MM.1S (cell line): ENCODE measurements around the gene CACNA1C.

Experiments
- DNase-seq: peaks from one replicate; pipeline ENCODE4 v3.0.0-alpha.2; 2015
- H2AFZ ChIP-seq: fragments of 300-600 bp; sonication (generic); 2 replicates; pipeline ENCODE4 v1.6.0; 2016; ENCODE audit warnings: antibody characterized with exemption, low read length
- H3F3A ChIP-seq: fragments of 300-600 bp; sonication (generic); 2 replicates; pipeline ENCODE4 v1.6.1; 2016; ENCODE audit warnings: mild to moderate bottlenecking, antibody characterized with exemption, low read length, moderate library complexity, mixed read lengths; ENCODE audit not compliant: insufficient read depth
- H3K27ac ChIP-seq: fragments of 300-600 bp; sonication (generic); 2 replicates; pipeline ENCODE4 v1.5.1; 2016; ENCODE audit warnings: mild to moderate bottlenecking, low read length
- H3K27me3 ChIP-seq: fragments of 300-600 bp; sonication (generic); replicated peaks from 2 replicates; pipeline ENCODE4 v1.6.0; 2016; ENCODE audit warnings: low read length; ENCODE audit not compliant: insufficient read depth
- H3K36me3 ChIP-seq: fragments of 300-600 bp; sonication (generic); replicated peaks from 2 replicates; pipeline ENCODE4 v1.6.1; 2016; ENCODE audit warnings: mild to moderate bottlenecking, low read length, mixed read lengths; ENCODE audit not compliant: insufficient read depth
- H3K4me1 ChIP-seq: fragments of 300-600 bp; sonication (generic); 2 replicates; pipeline ENCODE4 v1.6.1; 2016; ENCODE audit warnings: low read length, mixed read lengths
- H3K4me2 ChIP-seq: fragments of 300-600 bp; sonication (generic); 2 replicates; pipeline ENCODE4 v1.6.0; 2016; ENCODE audit warnings: low read depth, low read length
- H3K4me3 ChIP-seq: fragments of 300-600 bp; sonication (generic); 2 replicates; pipeline ENCODE4 v1.5.1; 2016; ENCODE audit warnings: low read length, mixed read lengths
- H3K79me2 ChIP-seq: fragments of 300-600 bp; sonication (generic); 2 replicates; pipeline ENCODE4 v1.6.1; 2016; ENCODE audit warnings: mixed run types, low read length, mixed read lengths
- H3K9ac ChIP-seq: fragments of 300-600 bp; sonication (generic); 2 replicates; pipeline ENCODE4 v1.6.1; 2016; ENCODE audit warnings: low read length, mixed read lengths
- H3K9me2 ChIP-seq: fragments of 300-600 bp; sonication (generic); replicated peaks from 2 replicates; pipeline ENCODE4 v1.6.1; 2016; ENCODE audit warnings: mild to moderate bottlenecking, low read length, mixed read lengths; ENCODE audit not compliant: insufficient read depth
- H3K9me3 ChIP-seq: fragments of 300-600 bp; sonication (generic); replicated peaks from 2 replicates; pipeline ENCODE4 v1.6.1; 2016; ENCODE audit warnings: mild to moderate bottlenecking, low read length, mixed read lengths; ENCODE audit not compliant: insufficient read depth
- H4K20me1 ChIP-seq: fragments of 300-600 bp; sonication (generic); 2 replicates; pipeline ENCODE4 v1.6.1; 2016; ENCODE audit warnings: mild to moderate bottlenecking, low read length, moderate library complexity, mixed read lengths; ENCODE audit not compliant: insufficient read depth
- CTCF ChIP-seq: fragments of 300-600 bp; sonication (generic); IDR thresholded peaks from 2 replicates; pipeline ENCODE4 v1.5.1; 2016; ENCODE audit warnings: antibody characterized with exemption, low read length, mixed read lengths
- EZH2 ChIP-seq: fragments of 300-600 bp; sonication (generic); optimal IDR thresholded peaks from 2 replicates; pipeline ENCODE3; 2017; ENCODE audit warnings: low read depth, mild to moderate bottlenecking, antibody characterized with exemption, low read length, mixed read lengths
- EZH2phosphoT487 ChIP-seq: fragments of 300-600 bp; sonication (generic); IDR thresholded peaks from 2 replicates; pipeline ENCODE4 v1.6.1; 2018; ENCODE audit warnings: antibody characterized with exemption, low read length

Gene CACNA1C

GRCh38 chr12:2354151-2354991 lies 301.6 kb downstream of the CACNA1C start:
- no peaks in the 10 kb centered on the region for H3K36me3 ChIP-seq
- 0 out of 2 replicates have a peak, but pooled peaks cover 7% of the 10 kb centered on the region for H3F3A ChIP-seq
- H3K9ac ChIP-seq, result no peak overlapping the region
- DNase-seq, result peak; percentile 10
- H3K4me2 ChIP-seq, result no peak overlapping the region
- no peaks in the 10 kb centered on the region for H3K9me3 ChIP-seq
- H2AFZ ChIP-seq, result no peak overlapping the region
- no peaks in the 10 kb centered on the region for H4K20me1 ChIP-seq
- TF ChIP-seq EZH2 (no peak), EZH2phosphoT487 (no peak), CTCF (no peak)
- peaks cover 36% of the 10 kb centered on the region for H3K4me1 ChIP-seq
- H3K4me3 ChIP-seq, result no peak overlapping the region
- no peaks in the 10 kb centered on the region for H3K27me3 ChIP-seq
- no peaks in the 10 kb centered on the region for H3K79me2 ChIP-seq
- H3K9me2 ChIP-seq, result no peaks in the 10 kb centered on the region
- no peak overlapping the region for H3K27ac ChIP-seq

- H3K36me3 ChIP-seq, result no peaks in the 10 kb centered on the region
- H3K4me2 ChIP-seq, result no peak overlapping the region
- no peaks in the 10 kb centered on the region for H3K9me3 ChIP-seq
- no peak overlapping the region for H3K27ac ChIP-seq
- peaks cover 36% of the 10 kb centered on the region for H3K4me1 ChIP-seq
- no peaks in the 10 kb centered on the region for H3K9me2 ChIP-seq
- H3K9ac ChIP-seq, result no peak overlapping the region
- H3F3A ChIP-seq, result 0 out of 2 replicates have a peak, but pooled peaks cover 7% of the 10 kb centered on the region
- DNase-seq, result no peak
- H3K27me3 ChIP-seq, result no peaks in the 10 kb centered on the region
- no peaks in the 10 kb centered on the region for H3K79me2 ChIP-seq
- no peak overlapping the region for H3K4me3 ChIP-seq
- no peaks in the 10 kb centered on the region for H4K20me1 ChIP-seq
- no peak overlapping the region for H2AFZ ChIP-seq
- no peak for TF ChIP-seq EZH2phosphoT487
- TF ChIP-seq CTCF, result no peak
- TF ChIP-seq EZH2, result no peak
These were observed 302.4 kb downstream of the CACNA1C start for GRCh38 chr12:2355198-2355597.

GRCh38 chr12:2355604-2356003 lies 302.8 kb downstream of the CACNA1C start:
- Histone ChIP-seq H3K4me1 (peaks cover 36% of the 10 kb centered on the region), H3K4me2 (no peak overlapping the region), H3K9me3 (no peaks in the 10 kb centered on the region), H3F3A (0 out of 2 replicates have a peak, but pooled peaks cover 7% of the 10 kb centered on the region), H3K27ac (no peak overlapping the region), H2AFZ (no peak overlapping the region), H4K20me1 (no peaks in the 10 kb centered on the region), H3K79me2 (no peaks in the 10 kb centered on the region), H3K27me3 (no peaks in the 10 kb centered on the region), H3K36me3 (no peaks in the 10 kb centered on the region), H3K4me3 (no peak overlapping the region), H3K9me2 (no peaks in the 10 kb centered on the region), H3K9ac (no peak overlapping the region)
- TF ChIP-seq EZH2phosphoT487 (no peak), CTCF (no peak), EZH2 (no peak)
- DNase-seq, result no peak
